AG10803 (cell line): ENCODE measurements around the gene CPTP.

Experiments
- DNase-seq: peaks from one replicate; pipeline ENCODE4 v3.0.0; 2010; ENCODE audit warnings: low read depth
- H3K4me3 ChIP-seq: 2 replicates; pipeline ENCODE4 v1.5.1; 2011; ENCODE audit warnings: mild to moderate bottlenecking, low read length, control low read depth
- TF ChIP-seq, protein P1 (sequence below): conservative IDR thresholded peaks from 2 replicates; pipeline ENCODE4 v1.5.1; 2011; ENCODE audit warnings: mild to moderate bottlenecking, low read length, control low read depth, inconsistent platforms

Gene CPTP

DNA sequence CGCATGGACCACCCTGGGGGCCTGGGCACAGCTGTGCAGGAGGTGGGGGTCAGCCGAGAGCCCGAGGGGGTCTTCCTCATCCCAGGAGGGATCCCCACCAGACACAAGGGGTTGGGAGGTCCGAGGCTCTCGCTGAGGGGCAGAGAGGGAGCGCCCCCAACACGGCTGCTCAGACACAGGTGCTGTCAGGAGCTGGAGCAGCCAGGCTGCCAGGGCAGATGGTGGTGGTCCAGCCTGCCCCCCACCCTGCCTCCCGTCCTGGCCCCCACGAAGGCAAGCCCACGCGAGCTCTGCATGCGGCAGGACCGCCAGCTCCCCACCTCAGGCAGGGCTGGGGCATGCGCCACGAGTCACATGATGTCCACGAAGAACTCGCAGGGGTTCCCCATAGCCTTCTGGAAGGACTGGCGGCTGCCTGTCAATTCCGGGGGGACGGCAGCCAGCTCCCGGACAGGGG, 11.2 kb downstream of the CPTP start:
- TF ChIP-seq, protein P1, sequence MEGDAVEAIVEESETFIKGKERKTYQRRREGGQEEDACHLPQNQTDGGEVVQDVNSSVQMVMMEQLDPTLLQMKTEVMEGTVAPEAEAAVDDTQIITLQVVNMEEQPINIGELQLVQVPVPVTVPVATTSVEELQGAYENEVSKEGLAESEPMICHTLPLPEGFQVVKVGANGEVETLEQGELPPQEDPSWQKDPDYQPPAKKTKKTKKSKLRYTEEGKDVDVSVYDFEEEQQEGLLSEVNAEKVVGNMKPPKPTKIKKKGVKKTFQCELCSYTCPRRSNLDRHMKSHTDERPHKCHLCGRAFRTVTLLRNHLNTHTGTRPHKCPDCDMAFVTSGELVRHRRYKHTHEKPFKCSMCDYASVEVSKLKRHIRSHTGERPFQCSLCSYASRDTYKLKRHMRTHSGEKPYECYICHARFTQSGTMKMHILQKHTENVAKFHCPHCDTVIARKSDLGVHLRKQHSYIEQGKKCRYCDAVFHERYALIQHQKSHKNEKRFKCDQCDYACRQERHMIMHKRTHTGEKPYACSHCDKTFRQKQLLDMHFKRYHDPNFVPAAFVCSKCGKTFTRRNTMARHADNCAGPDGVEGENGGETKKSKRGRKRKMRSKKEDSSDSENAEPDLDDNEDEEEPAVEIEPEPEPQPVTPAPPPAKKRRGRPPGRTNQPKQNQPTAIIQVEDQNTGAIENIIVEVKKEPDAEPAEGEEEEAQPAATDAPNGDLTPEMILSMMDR = no peak
- H3K4me3 ChIP-seq = no peak overlapping the region
- no peak for DNase-seq

- no peak for DNase-seq
- no peak overlapping the region for H3K4me3 ChIP-seq
- TF ChIP-seq, protein P1 = no peak
Measured at GRCh38 chr1:1336446-1336845, 11.8 kb downstream of the CPTP start.

DNA sequence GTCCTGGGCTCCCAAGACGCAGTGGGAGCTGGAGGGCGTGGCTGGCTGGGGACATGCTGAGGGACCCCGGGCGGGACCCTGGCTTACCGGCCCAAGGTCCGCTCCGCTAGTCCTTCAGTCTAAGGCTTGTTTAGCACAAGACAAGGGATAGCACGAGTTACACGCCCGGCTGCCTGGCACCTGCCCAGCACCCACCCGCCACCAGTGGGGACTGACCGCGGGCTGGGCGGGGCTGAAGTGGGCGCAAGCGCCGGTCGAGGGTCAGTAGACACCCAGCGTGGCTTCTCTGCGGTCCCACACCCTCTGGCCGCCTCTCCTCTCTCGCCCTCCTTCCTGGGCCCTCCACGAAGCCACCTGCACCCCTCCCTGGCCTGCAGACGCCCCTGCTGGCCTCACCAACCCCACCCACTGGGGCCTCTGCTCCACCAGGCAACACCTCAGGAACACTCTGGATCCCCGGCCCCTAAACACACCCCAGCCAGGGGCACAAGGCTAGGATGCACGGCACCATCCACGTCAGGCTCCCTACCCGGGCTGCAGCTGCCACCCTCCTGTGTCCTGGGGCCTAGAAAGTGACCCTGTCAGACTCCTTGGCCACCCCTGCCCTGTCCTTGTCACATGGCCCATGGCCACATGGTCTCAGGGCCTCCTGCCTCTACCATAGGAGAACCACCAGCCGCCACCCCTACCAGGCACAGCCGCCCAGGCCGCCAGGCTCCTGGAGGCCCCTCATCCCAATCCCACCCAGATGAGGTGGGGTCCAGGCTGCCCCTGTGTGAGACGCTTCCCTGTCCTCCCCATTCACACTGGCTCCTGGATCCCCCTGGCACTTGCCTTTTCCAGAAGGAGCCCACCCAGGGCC, 12.6 kb downstream of the CPTP start:
- DNase-seq = no peak
- H3K4me3 ChIP-seq = no peak overlapping the region
- TF ChIP-seq, protein P1 = no peak

GRCh38 chr1:1337793-1338147, 13.2 kb downstream of the CPTP start:
- no peak for DNase-seq
- no peak overlapping the region for H3K4me3 ChIP-seq
- TF ChIP-seq, protein P1 = no peak

DNA sequence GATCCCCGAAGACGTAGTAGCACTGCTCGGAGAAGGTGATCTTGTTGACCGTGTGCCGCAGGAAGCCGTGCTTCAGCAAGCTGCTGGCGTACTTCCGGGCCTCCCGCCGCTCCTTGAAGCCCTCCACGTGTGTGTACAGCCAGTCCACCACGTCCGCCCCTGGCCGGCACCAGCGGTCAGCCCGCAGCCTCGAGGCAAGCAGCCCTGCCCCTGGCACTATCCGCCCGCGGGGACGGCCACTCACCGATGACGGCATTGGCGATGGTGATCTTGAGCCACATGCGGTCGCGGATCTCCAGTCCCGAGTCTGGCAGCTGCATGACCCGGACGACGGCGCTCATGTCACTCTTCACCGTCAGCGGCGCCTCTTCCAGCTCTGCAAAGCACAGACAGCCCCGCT, 13.7 kb downstream of the CPTP start:
- H3K4me3 ChIP-seq = no peak overlapping the region
- no peak for DNase-seq
- TF ChIP-seq, protein P1 = no peak

GRCh38 chr1:1340185-1340584, 15.6 kb downstream of the CPTP start:
- TF ChIP-seq, protein P1 = no peak
- DNase-seq = no peak
- no peak overlapping the region for H3K4me3 ChIP-seq
